ENCODE measurements around the gene DDX24.
A peak's percentile ranks its signal among the peaks of the same experiment; 100 is the strongest.
"Not testable (repeated sequence)": the region's sequence is repeated elsewhere in the genome, so short reads cannot be mapped to it uniquely, and the experiment has no call there.

The DDX24 gene

DNA sequence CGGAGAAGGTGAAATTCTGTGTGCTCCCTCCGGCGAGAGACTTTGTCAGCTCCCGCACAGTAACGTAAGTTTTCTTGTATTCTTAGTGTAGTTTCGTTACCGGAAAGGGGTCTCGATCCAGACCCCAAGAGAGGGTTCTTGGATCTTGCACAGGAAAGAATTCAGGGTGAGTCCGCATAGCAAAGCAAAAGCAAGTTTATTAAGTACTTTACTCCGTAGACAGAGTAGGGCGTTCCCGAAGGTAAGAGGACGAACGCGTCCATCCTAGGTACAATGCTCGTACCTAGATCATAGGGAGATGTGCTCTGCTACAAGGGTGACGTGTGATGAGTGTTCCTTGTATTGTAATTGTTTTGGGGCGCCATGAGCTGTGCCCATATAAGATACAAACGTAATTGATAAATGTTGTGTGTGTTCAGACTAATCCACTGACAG is 401 bp upstream of the DDX24 start:
- DNase-seq (ENCODE audit: low read depth, low spot score) = no peak
- Histone ChIP-seq H3K4me1 (ENCODE audit: control insufficient read depth, insufficient read depth, low read length) (0 out of 2 replicates have a peak, but pooled peaks cover 1% of the 10 kb centered on the region), H3K9me3 (ENCODE audit: control insufficient read depth, insufficient read depth, low read length) (no peaks in the 10 kb centered on the region), H3K4me3 (ENCODE audit: low read length) (peak overlapping the region; percentile 89; the same call in 1 of the 2 replicates), H3K27me3 (ENCODE audit: control insufficient read depth, insufficient read depth, low read length) (no peaks in the 10 kb centered on the region), H3K36me3 (ENCODE audit: control insufficient read depth, insufficient read depth, low read length) (peaks cover 7% of the 10 kb centered on the region; the same call in 1 of the 2 replicates), H3K27ac (ENCODE audit: low read length) (no peak overlapping the region)
- WGBS (ENCODE audit: insufficient coverage, insufficient read length) = no CpG with 5 or more reads among the region's 19 CpGs

DNA sequence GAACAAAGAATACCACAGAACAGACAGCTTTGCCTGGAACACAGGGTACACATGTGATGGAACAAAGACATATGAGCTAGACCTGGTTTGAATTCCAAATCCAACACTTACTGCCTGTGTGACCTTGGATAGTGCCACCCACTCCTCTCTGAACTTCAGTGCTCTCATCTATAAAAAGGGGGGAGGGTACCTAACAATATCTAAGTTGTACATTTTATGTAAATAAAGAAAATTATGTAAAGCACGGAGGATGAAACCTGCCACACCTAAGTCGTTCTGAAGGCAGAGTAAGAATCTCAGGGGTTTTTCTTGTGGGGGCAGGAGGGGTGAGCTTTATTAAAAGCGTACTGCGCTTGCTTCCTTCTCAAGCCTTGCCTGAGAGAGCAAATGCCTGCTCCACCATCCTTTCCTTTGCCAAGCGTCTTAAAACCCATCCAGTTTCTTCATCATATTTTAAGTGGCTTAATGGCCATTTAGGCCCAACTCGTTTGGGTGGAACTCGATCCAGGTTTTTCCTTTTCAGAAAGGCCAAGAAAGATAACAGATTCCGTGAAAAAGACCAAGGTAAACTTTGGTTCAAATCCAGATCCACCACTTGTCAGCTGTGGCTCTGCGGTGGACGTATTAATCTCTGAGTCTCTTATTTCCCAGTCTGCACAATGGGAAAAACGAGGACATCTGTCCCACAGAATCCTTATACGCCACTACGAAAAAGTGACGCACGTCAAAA is 946 bp downstream of the DDX24 start:
- H3K27me3 ChIP-seq (ENCODE audit: control insufficient read depth, insufficient read depth, low read length) = no peaks in the 10 kb centered on the region
- H3K4me3 ChIP-seq (ENCODE audit: low read length) = peak overlapping the region; percentile 89; the same call in 1 of the 2 replicates
- H3K4me1 ChIP-seq (ENCODE audit: control insufficient read depth, insufficient read depth, low read length) = 0 out of 2 replicates have a peak, but pooled peaks cover 1% of the 10 kb centered on the region
- DNase-seq (ENCODE audit: low read depth, low spot score) = no peak
- WGBS (ENCODE audit: insufficient coverage, insufficient read length) = no CpG with 5 or more reads among the region's 15 CpGs
- H3K27ac ChIP-seq (ENCODE audit: low read length) = no peak overlapping the region
- H3K9me3 ChIP-seq (ENCODE audit: control insufficient read depth, insufficient read depth, low read length) = no peaks in the 10 kb centered on the region
- H3K36me3 ChIP-seq (ENCODE audit: control insufficient read depth, insufficient read depth, low read length) = peaks cover 7% of the 10 kb centered on the region; the same call in 1 of the 2 replicates

GRCh38 chr14:94077823-94078222 is 3.2 kb downstream of the DDX24 start:
- Histone ChIP-seq H3K27ac (ENCODE audit: low read length) (no peak overlapping the region), H3K4me1 (ENCODE audit: control insufficient read depth, insufficient read depth, low read length) (0 out of 2 replicates have a peak, but pooled peaks cover 1% of the 10 kb centered on the region), H3K36me3 (ENCODE audit: control insufficient read depth, insufficient read depth, low read length) (peaks cover 7% of the 10 kb centered on the region; the same call in 1 of the 2 replicates), H3K9me3 (ENCODE audit: control insufficient read depth, insufficient read depth, low read length) (no peaks in the 10 kb centered on the region), H3K27me3 (ENCODE audit: control insufficient read depth, insufficient read depth, low read length) (no peaks in the 10 kb centered on the region), H3K4me3 (ENCODE audit: low read length) (no peak overlapping the region)
- no CpG with 5 or more reads among the region's 5 CpGs for WGBS (ENCODE audit: insufficient coverage, insufficient read length)
- DNase-seq (ENCODE audit: low read depth, low spot score) = no peak

DNA sequence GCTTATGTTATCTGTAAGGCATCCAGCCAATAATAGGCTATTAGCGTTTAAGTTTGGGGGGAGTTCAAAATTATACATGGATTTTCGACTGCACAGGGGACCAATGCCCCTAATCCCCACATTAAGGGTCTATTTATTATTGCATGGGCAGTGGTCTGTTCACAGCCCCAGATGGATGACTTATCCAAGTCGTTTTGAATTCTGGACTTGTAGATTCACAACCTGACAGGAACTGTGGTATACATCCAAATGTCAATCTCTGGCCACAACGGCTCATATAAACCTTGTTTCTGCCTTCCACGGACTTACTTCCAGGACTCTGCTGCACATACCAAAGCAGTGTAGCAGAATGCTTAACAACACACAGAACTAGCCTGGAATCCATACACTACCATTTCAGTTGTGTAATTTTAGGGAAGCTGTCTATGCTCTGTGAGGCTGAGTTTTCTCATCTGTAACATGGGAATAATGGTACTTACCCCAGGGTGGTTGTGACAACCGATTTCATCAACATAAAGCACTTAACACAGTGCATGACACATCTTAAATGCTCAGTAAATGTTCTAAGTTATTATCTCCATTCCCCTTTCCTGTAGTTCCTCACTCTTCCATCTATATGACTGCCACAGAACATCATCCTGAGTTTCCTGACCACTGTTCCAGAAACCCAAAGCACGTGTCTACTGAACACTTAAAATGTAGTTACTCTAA is 3.7 kb downstream of the DDX24 start:
- no peaks in the 10 kb centered on the region for H3K9me3 ChIP-seq (ENCODE audit: control insufficient read depth, insufficient read depth, low read length)
- no peak overlapping the region for H3K27ac ChIP-seq (ENCODE audit: low read length)
- DNase-seq (ENCODE audit: low read depth, low spot score) = no peak
- no peaks in the 10 kb centered on the region for H3K27me3 ChIP-seq (ENCODE audit: control insufficient read depth, insufficient read depth, low read length)
- no peak overlapping the region for H3K4me3 ChIP-seq (ENCODE audit: low read length)
- H3K36me3 ChIP-seq (ENCODE audit: control insufficient read depth, insufficient read depth, low read length) = peaks cover 7% of the 10 kb centered on the region; the same call in 1 of the 2 replicates
- 0 out of 2 replicates have a peak, but pooled peaks cover 1% of the 10 kb centered on the region for H3K4me1 ChIP-seq (ENCODE audit: control insufficient read depth, insufficient read depth, low read length)
- no CpG with 5 or more reads among the region's 7 CpGs for WGBS (ENCODE audit: insufficient coverage, insufficient read length)

DNA sequence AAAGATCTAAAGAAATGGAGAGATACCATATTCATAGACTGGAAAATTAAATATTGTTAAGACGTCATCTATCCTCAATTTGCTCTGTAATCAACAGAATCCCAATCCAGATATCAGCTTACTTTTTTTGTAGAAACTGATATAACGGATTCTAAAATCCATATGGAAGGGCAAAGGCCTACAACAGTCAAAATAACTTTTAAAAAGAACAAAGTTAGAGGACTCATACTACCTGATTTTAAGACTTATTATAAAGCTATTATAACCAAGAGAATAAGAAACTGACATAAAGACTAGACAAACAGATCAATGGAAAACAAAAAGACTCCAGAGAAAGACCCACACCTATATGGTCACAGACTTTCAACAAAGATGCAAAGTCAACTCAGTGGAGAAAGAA is 6.0 kb downstream of the DDX24 start:
- WGBS (ENCODE audit: insufficient coverage, insufficient read length) = no CpG with 5 or more reads among the region's 2 CpGs

GRCh38 chr14:94074534-94074933 is 6.5 kb downstream of the DDX24 start:
- no peaks in the 10 kb centered on the region for H3K27me3 ChIP-seq (ENCODE audit: control insufficient read depth, insufficient read depth, low read length)
- H3K27ac ChIP-seq (ENCODE audit: low read length) = no peak overlapping the region
- H3K4me3 ChIP-seq (ENCODE audit: low read length) = no peak overlapping the region
- WGBS (ENCODE audit: insufficient coverage, insufficient read length) = 100% methylated on average over 2 of the region's 3 CpGs
- no peaks in the 10 kb centered on the region for H3K9me3 ChIP-seq (ENCODE audit: control insufficient read depth, insufficient read depth, low read length)
- peaks cover 7% of the 10 kb centered on the region; the same call in 1 of the 2 replicates for H3K36me3 ChIP-seq (ENCODE audit: control insufficient read depth, insufficient read depth, low read length)
- H3K4me1 ChIP-seq (ENCODE audit: control insufficient read depth, insufficient read depth, low read length) = 0 out of 2 replicates have a peak, but pooled peaks cover 1% of the 10 kb centered on the region
- DNase-seq (ENCODE audit: low read depth, low spot score) = no peak

More for the DNA sequence above, 6.0 kb downstream of the DDX24 start:
- no peak for DNase-seq (ENCODE audit: low read depth, low spot score)
- peaks cover 7% of the 10 kb centered on the region; the same call in 1 of the 2 replicates for H3K36me3 ChIP-seq (ENCODE audit: control insufficient read depth, insufficient read depth, low read length)
- no peak overlapping the region for H3K4me3 ChIP-seq (ENCODE audit: low read length)
- 0 out of 2 replicates have a peak, but pooled peaks cover 1% of the 10 kb centered on the region for H3K4me1 ChIP-seq (ENCODE audit: control insufficient read depth, insufficient read depth, low read length)
- H3K9me3 ChIP-seq (ENCODE audit: control insufficient read depth, insufficient read depth, low read length) = no peaks in the 10 kb centered on the region
- no peak overlapping the region for H3K27ac ChIP-seq (ENCODE audit: low read length)
- no peaks in the 10 kb centered on the region for H3K27me3 ChIP-seq (ENCODE audit: control insufficient read depth, insufficient read depth, low read length)

- not testable (repeated sequence) for H3K4me1 ChIP-seq (ENCODE audit: control insufficient read depth, insufficient read depth, low read length); H3K27ac ChIP-seq (ENCODE audit: low read length); DNase-seq (ENCODE audit: low read depth, low spot score); H3K27me3 ChIP-seq (ENCODE audit: control insufficient read depth, insufficient read depth, low read length); H3K36me3 ChIP-seq (ENCODE audit: control insufficient read depth, insufficient read depth, low read length); H3K9me3 ChIP-seq (ENCODE audit: control insufficient read depth, insufficient read depth, low read length); H3K4me3 ChIP-seq (ENCODE audit: low read length)
- no CpG with 5 or more reads among the region's 3 CpGs for whole genome bisulfite sequencing (ENCODE audit: insufficient coverage, insufficient read length)
Observed at GRCh38 chr14:94072076-94072475, 8.9 kb downstream of the DDX24 start.

GRCh38 chr14:94066089-94066676 is 14.8 kb downstream of the DDX24 start:
- H3K36me3 ChIP-seq (ENCODE audit: control insufficient read depth, insufficient read depth, low read length) = peaks cover 4% of the 10 kb centered on the region; the same call in 1 of the 2 replicates
- H3K27me3 ChIP-seq (ENCODE audit: control insufficient read depth, insufficient read depth, low read length) = no peaks in the 10 kb centered on the region
- DNase-seq (ENCODE audit: low read depth, low spot score) = no peak
- H3K4me1 ChIP-seq (ENCODE audit: control insufficient read depth, insufficient read depth, low read length) = no peaks in the 10 kb centered on the region; the same call in 1 of the 2 replicates
- WGBS (ENCODE audit: insufficient coverage, insufficient read length) = no CpG with 5 or more reads among the region's 8 CpGs
- no peak overlapping the region for H3K4me3 ChIP-seq (ENCODE audit: low read length)
- no peak overlapping the region for H3K27ac ChIP-seq (ENCODE audit: low read length)
- no peaks in the 10 kb centered on the region for H3K9me3 ChIP-seq (ENCODE audit: control insufficient read depth, insufficient read depth, low read length)

- Histone ChIP-seq H3K4me1 (ENCODE audit: control insufficient read depth, insufficient read depth, low read length) (no peaks in the 10 kb centered on the region; the same call in 1 of the 2 replicates), H3K4me3 (ENCODE audit: low read length) (no peak overlapping the region), H3K27me3 (ENCODE audit: control insufficient read depth, insufficient read depth, low read length) (no peaks in the 10 kb centered on the region; the same call in 1 of the 2 replicates), H3K36me3 (ENCODE audit: control insufficient read depth, insufficient read depth, low read length) (peaks cover 27% of the 10 kb centered on the region), H3K9me3 (ENCODE audit: control insufficient read depth, insufficient read depth, low read length) (no peaks in the 10 kb centered on the region), H3K27ac (ENCODE audit: low read length) (no peak overlapping the region)
- DNase-seq (ENCODE audit: low read depth, low spot score) = no peak
- WGBS (ENCODE audit: insufficient coverage, insufficient read length) = no CpG with 5 or more reads among the region's 9 CpGs
Observed at GRCh38 chr14:94062344-94062940, 18.6 kb downstream of the DDX24 start.

GRCh38 chr14:94059998-94060397 is 21.0 kb downstream of the DDX24 start:
- Histone ChIP-seq H3K36me3 (ENCODE audit: control insufficient read depth, insufficient read depth, low read length) (peaks cover 29% of the 10 kb centered on the region), H3K4me3 (ENCODE audit: low read length) (no peak overlapping the region), H3K27me3 (ENCODE audit: control insufficient read depth, insufficient read depth, low read length) (no peaks in the 10 kb centered on the region; the same call in 1 of the 2 replicates), H3K9me3 (ENCODE audit: control insufficient read depth, insufficient read depth, low read length) (no peaks in the 10 kb centered on the region), H3K4me1 (ENCODE audit: control insufficient read depth, insufficient read depth, low read length) (no peaks in the 10 kb centered on the region), H3K27ac (ENCODE audit: low read length) (no peak overlapping the region)
- no CpG with 5 or more reads among the region's 5 CpGs for WGBS (ENCODE audit: insufficient coverage, insufficient read length)
- no peak for DNase-seq (ENCODE audit: low read depth, low spot score)
